ENCODE measurements around the gene COL5A1. TPM values are rescaled to one million over a fixed set of nuclear protein-coding genes. Genes with fewer than 3 reads are reported as not detected.

Gene COL5A1
- total RNA-seq, 4 donors from 2014 or later, result 4.0 to 12.8 (median 6.3) TPM

DNA sequence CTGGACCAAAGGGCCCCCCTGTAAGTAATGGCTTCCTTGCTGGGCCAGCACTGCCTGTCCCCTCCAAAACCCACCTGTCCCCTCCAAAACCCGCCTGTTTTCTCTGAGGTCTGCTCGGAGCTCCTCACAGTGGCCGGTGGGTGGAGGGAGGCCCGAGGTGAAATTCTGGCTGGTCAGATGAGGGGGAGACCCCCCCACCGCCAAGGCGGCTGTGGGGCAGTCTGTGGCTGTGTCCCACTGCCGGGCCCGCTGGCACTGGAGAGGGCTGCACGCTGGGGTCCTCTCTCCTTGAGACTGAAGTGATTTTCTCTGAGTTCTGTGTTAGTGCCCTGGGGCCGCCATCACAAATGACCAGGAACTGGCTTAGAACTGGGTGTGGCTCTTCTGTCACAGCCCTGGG is 155.3 kb downstream of the COL5A1 start:
- no peak overlapping the region for H3K27ac ChIP-seq
- 100% methylated on average over 1 to 2 of the region's 10 CpGs for WGBS, 2 donors
- no peak overlapping the region for H3K4me3 ChIP-seq
- no peaks in the 10 kb centered on the region for H3K9me3 ChIP-seq
- DNase-seq, result no peak
- H3K36me3 ChIP-seq, result peaks cover 0 to 16% (median 0%) of the 10 kb centered on the region in 3 donors
- TF ChIP-seq POLR2A (IDR thresholded peaks at IDR 0.05) (no peak), CTCF (IDR thresholded peaks at IDR 0.05) (no peak)
- no peaks in the 10 kb centered on the region for H3K27me3 ChIP-seq
- intact Hi-C loops (cut with DNase I), result no loop called here
- no peaks in the 10 kb centered on the region for H3K4me1 ChIP-seq

GRCh38 chr9:134800791-134801339 is 159.3 kb downstream of the COL5A1 start:
- WGBS, 2 donors, result 71 to 74% methylated on average over 4 to 13 of the region's 25 CpGs
- H3K4me3 ChIP-seq, result no peak overlapping the region
- TF ChIP-seq CTCF (IDR thresholded peaks at IDR 0.05) (no peak), POLR2A (IDR thresholded peaks at IDR 0.05) (no peak)
- no peaks in the 10 kb centered on the region for H3K27me3 ChIP-seq
- H3K4me1 ChIP-seq, result no peaks in the 10 kb centered on the region
- H3K9me3 ChIP-seq, result no peaks in the 10 kb centered on the region
- H3K27ac ChIP-seq, result no peak overlapping the region
- H3K36me3 ChIP-seq, result peaks cover 0 to 38% (median 0%) of the 10 kb centered on the region in 3 donors
- DNase-seq, result no peak
- intact Hi-C loops (cut with DNase I), result no loop called here

GRCh38 chr9:134802216-134802795 is 160.7 kb downstream of the COL5A1 start:
- Histone ChIP-seq H3K4me1 (peaks cover 0 to 4% (median under 1%) of the 10 kb centered on the region in 3 donors), H3K4me3 (no peak overlapping the region), H3K36me3 (peaks cover 0 to 38% (median 0%) of the 10 kb centered on the region in 3 donors), H3K9me3 (no peaks in the 10 kb centered on the region), H3K27me3 (no peaks in the 10 kb centered on the region), H3K27ac (no peak overlapping the region)
- no peak for DNase-seq
- TF ChIP-seq CTCF (IDR thresholded peaks at IDR 0.05), result no peak
- intact Hi-C loops (cut with DNase I), result no loop called here
- WGBS, 2 donors, result 86% methylated on average over 7 of the region's 17 CpGs; no CpG with 5 or more reads in 1 of the 2 donors

- WGBS, 2 donors, result 86% methylated on average over 6 of the region's 7 CpGs; no CpG with 5 or more reads in 1 of the 2 donors
- Histone ChIP-seq H3K27me3 (no peaks in the 10 kb centered on the region), H3K4me1 (peaks cover 0 to 10% (median 10%) of the 10 kb centered on the region in 3 donors), H3K9me3 (no peaks in the 10 kb centered on the region), H3K27ac (no peak overlapping the region), H3K4me3 (no peak overlapping the region), H3K36me3 (peaks cover 0 to 22% (median 0%) of the 10 kb centered on the region in 3 donors)
- no peak for DNase-seq
- no peak for TF ChIP-seq CTCF (IDR thresholded peaks at IDR 0.05)
- TF ChIP-seq POLR2A (IDR thresholded peaks at IDR 0.05), result no peak
- intact Hi-C loops (cut with DNase I), result no loop called here
Observed at GRCh38 chr9:134804871-134805270, 163.3 kb downstream of the COL5A1 start.

GRCh38 chr9:134807716-134808446 is 166.3 kb downstream of the COL5A1 start:
- H3K4me1 ChIP-seq, result peaks cover 0 to 17% (median 10%) of the 10 kb centered on the region in 3 donors
- H3K9me3 ChIP-seq, result no peaks in the 10 kb centered on the region
- no peaks in the 10 kb centered on the region for H3K27me3 ChIP-seq
- H3K36me3 ChIP-seq, result peaks cover 0 to 18% (median 0%) of the 10 kb centered on the region in 3 donors
- H3K27ac ChIP-seq, result peak overlapping the region in 1 of 4 donors; percentile 9
- 57 to 69% methylated on average over 9 of the region's 9 CpGs for WGBS, 2 donors
- no peak for TF ChIP-seq POLR2A (IDR thresholded peaks at IDR 0.05)
- intact Hi-C loops (cut with DNase I), result no loop called here
- no peak overlapping the region for H3K4me3 ChIP-seq
- DNase-seq, result no peak

All from esophagus squamous epithelium (tissue), 5 donors.